Activated CD4-positive, alpha-beta T cell treated with anti-CD3 and anti-CD28 coated beads for 24 hours (primary cell): Measurements from ENCODE around the gene CDC34.
"Not testable (repeated sequence)": the region's sequence is repeated elsewhere in the genome, so short reads cannot be mapped to it uniquely, and the experiment has no call there.

ENCODE experiments used
- DNase-seq, 2 donors: peaks; one replicate each; pipeline ENCODE4 v3.0.0-alpha.2; 2020; ENCODE audit warnings: low read depth in 2 of 2

Gene CDC34

DNA sequence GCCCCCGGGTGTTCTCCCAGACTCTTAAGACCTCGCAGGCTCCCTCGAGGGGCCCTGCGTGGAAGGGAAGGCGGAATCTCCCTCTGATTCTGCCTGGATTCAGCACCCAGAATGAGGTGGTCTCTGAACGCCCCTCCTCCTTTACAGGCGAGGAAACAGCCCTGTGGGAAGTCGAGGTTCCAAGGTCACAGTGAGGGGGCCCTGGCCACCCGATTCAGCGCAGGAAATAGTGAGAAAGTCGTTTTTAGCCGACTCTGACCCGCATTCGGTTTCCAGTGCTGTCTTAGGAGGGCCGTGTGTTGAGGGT lies 41.9 kb downstream of the CDC34 start:
- DNase-seq: no peak

- DNase-seq: no peak
Measured at GRCh38 chr19:574658-575526, 43.3 kb downstream of the CDC34 start.

- DNase-seq: no peak
Measured at GRCh38 chr19:575527-576506, 44.3 kb downstream of the CDC34 start.

DNA sequence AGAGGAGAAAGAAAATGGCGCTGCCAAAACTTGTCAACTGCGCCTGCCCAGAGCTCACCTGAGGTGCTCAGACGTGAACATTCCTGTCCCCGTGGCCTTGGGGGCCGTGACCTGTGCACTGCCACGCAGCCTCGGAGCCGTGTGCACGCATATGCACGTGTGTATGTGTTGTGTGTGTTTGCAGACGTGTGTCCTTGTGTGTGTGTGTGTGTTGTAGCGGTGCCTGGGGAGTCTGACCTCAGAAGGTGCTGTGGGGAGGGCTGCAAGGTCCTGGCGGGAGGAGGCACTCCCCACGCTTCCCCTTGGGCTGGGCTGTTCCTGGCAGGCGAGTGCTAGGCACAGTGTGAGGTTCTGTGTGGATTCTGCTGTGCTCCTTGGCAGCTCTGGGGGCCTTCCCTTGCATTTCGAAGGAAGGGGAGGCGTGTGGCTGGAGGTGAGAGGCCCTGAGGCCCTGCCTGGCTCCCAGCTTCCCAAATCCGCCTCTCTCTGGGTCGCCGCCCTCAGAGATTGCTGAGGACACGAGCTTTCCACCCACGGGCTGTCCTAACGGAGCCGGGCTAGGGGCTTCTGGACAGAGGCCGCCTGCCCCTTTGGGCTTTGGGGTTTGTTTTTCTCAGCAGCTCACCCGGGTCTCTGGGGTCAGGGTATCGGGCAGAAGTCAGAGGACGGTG lies 45.3 kb downstream of the CDC34 start:
- no peak for DNase-seq

DNA sequence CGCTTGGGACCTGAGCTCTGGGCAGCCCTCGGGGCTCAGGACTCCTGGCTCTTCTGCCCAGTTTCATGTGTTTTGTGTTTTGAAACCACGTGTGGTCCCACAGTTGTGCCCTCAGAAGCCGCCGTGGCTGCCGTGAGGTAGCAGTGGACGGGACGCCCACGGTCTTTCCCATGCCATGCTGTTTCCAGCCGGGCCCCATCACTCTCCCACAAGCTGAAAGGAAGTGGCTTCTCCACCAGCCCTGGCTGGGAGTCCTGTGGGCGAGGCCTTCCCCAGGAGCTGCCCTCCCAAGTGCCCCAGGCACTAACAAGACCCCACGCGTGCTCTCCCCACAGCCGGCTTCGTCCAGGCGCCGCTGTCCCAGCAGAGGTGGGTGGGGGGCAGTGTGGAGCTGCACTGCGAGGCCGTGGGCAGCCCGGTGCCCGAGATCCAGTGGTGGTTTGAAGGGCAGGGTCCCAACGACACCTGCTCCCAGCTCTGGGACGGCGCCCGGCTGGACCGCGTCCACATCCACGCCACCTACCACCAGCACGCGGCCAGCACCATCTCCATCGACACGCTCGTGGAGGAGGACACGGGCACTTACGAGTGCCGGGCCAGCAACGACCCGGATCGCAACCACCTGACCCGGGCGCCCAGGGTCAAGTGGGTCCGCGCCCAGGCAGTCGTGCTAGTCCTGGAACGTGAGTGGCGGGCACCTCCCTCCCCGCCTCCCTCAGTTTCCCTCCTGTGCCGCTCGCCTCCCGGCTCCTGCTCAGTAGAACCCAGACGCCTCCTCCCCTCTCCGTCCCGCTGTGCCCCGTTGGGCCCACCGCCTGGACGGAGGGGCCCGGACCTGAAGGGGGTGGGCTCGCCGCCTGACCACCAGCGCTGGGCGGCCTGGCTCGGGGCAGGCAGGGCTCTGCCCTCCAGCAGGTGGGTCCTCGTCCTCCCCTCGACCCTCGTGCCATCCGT lies 46.2 kb downstream of the CDC34 start:
- no peak for DNase-seq

GRCh38 chr19:579111-579841 lies 47.7 kb downstream of the CDC34 start:
- no peak for DNase-seq

- no peak for DNase-seq
Measured at GRCh38 chr19:579842-580155, 48.2 kb downstream of the CDC34 start.

- no peak for DNase-seq
Measured at GRCh38 chr19:580274-580835, 48.8 kb downstream of the CDC34 start.

- no peak for DNase-seq
Measured at GRCh38 chr19:581399-582111, 50.0 kb downstream of the CDC34 start.

- no peak for DNase-seq
Measured at GRCh38 chr19:582497-583197, 51.1 kb downstream of the CDC34 start.

DNA sequence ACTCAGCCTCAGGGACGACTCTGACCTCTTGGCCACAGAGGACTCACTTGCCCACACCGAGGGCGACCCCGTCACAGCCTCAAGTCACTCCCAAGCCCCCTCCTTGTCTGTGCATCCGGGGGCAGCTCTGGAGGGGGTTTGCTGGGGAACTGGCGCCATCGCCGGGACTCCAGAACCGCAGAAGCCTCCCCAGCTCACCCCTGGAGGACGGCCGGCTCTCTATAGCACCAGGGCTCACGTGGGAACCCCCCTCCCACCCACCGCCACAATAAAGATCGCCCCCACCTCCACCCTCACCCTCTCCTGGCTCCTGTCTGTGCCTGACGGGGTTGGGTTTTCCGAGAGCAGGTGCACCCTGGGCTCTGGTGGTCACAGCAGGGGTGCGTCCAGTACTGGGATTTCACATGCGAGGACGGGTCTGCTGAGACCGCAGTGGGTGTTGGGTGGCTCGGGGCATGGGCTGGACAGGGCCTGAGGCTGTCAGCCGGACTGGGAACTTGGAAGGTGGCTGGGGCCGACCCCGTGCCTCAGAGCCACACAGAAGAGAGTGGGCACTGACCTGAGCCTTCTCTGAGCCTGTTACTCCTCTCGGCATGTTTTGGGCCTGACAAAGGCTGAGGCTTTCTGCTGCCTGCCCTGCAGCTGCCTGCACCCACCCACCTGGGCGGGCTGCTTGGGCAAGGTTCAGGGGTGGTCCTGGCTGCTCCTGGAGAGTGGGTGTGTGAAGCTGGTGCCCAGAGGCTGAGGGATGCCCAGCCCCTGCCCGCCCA lies 51.8 kb downstream of the CDC34 start:
- DNase-seq: no peak

DNA sequence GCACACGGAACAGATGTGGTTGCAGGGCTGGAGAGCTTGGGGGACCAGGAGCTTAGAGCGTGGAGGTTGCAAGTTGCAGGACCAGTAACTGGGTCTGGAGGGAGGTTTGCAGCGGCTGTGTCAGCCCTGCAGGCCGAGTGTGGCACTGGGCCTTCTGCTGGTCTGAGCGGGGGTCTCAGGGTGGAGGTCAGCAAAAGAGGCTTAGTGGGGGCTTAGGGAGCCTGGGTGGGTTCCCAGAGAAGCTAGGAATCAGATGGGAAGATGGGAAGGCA lies 52.3 kb downstream of the CDC34 start:
- no peak for DNase-seq

DNA sequence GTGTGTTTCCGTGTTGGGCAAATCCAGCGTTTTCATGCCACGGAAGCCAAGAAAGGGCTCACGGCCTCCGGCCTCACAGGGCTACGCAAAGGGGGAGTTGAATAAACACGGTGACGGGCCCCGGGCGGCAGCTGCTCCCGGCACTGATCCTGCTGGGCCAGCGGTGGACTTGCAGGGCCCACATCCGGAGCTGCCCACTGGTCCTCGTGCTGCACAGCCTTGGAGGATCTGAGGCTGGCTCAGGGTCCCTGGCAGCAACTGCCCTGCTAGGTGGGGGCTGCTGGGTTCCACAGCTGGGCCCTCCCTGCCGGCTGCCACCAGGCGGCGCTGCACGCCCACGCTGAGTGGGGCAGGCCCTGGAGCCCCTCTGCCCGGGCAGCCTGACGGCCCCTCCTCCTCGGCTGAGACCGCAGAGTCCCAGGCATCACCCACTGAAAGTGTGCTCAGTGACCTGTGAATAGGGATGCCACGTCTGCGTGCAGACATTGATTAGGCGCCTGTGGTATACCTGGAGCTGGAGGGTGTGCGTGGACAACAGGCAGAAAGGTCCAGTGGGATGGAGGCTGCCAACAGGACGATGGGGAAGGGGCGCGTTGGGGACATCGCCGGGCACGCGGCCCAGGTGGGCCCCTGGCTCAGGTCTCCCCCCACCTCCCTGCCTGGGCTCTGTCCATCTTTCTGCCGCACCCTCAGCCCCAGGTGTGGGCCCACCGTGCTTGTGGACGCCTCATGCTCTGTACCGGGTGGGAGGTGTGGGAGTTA lies 52.9 kb downstream of the CDC34 start:
- DNase-seq: peak in 1 of 2 donors; percentile 51

- not testable (repeated sequence) for DNase-seq
Measured at GRCh38 chr19:585146-585545, 53.6 kb downstream of the CDC34 start.

DNA sequence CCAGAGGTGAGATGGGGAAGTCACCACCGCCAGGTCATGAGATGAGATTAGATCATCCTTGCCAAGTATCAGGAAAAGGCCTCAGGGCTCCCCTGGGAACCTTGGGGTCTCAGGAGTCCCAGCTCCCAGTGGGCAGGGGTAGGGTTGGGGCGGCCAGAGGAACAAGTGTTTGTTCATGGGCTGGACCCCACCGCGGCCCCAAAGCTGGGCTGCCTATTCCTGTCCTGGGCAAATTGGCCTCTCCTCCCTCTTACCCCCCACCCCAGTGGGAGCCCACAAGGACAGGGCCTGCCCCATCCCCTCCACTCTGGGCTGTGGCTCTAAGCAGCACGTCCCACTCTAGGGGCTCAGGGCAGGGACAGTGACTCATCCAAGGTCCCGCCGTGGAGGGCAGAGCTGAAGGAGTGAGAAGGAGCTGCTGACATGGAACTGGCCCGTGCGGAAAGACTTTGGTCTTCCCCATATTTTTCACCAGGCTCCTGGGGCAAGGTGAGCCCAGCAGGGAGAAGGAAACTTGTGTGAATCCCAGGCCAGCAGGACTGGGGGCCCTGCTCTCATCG lies 54.1 kb downstream of the CDC34 start:
- DNase-seq: no peak

GRCh38 chr19:588093-588740 lies 56.7 kb downstream of the CDC34 start:
- peak in 1 of 2 donors; percentile 63 for DNase-seq
